Neuronal stem cell (in vitro differentiated cells): ENCODE data around the gene PWWP2B. TPM values are rescaled to one million over a fixed set of nuclear protein-coding genes. Genes with fewer than 3 reads are reported as not detected.
A peak's percentile ranks its signal among the peaks of the same experiment; 100 is the strongest.

Source experiments
- DNase-seq: peaks from one replicate; pipeline ENCODE4 v3.0.0-alpha.2; 2013; ENCODE audit warnings: low spot score
- H2AFZ ChIP-seq: one replicate; pipeline ENCODE4 v1.6.1; 2013; ENCODE audit warnings: mild to moderate bottlenecking, low read length, inconsistent platforms
- H2AK5ac ChIP-seq: 2 replicates; pipeline ENCODE4 v1.6.1; 2013; ENCODE audit warnings: low read depth, mild to moderate bottlenecking, inconsistent platforms, low read length, moderate library complexity, mixed read lengths
- H2BK120ac ChIP-seq: 2 replicates; pipeline ENCODE4 v1.6.1; 2013; ENCODE audit warnings: low read depth, mild to moderate bottlenecking, inconsistent platforms, low read length, moderate library complexity, mixed read lengths
- H2BK12ac ChIP-seq: one replicate; pipeline ENCODE4 v1.6.1; 2013; ENCODE audit warnings: low read length, inconsistent platforms
- H2BK15ac ChIP-seq: 2 replicates; pipeline ENCODE4 v1.6.1; 2013; ENCODE audit warnings: mild to moderate bottlenecking, low read length, inconsistent platforms, mixed read lengths
- H2BK5ac ChIP-seq: one replicate; pipeline ENCODE4 v1.6.1; 2013; ENCODE audit warnings: inconsistent platforms, mild to moderate bottlenecking, low read length, moderate library complexity
- H3K14ac ChIP-seq: one replicate; pipeline ENCODE4 v1.6.1; 2013; ENCODE audit warnings: low read length, inconsistent platforms
- H3K18ac ChIP-seq: 2 replicates; pipeline ENCODE4 v1.6.1; 2013; ENCODE audit warnings: low read length, inconsistent platforms
- H3K23ac ChIP-seq: 2 replicates; pipeline ENCODE4 v1.6.1; 2013; ENCODE audit warnings: low read depth, mild to moderate bottlenecking, mixed read lengths, low read length, inconsistent platforms; ENCODE audit not compliant: poor library complexity
- H3K27ac ChIP-seq: replicated peaks from 3 replicates; pipeline ENCODE4 v1.5.1; 2013; ENCODE audit warnings: low read length, inconsistent platforms
- H3K27me3 ChIP-seq, 3 experiments: 2 replicates each; pipeline ENCODE4 v1.6.1; 2013; ENCODE audit warnings: low read length in 3 of 3, mild to moderate bottlenecking in 2 of 3, inconsistent platforms in 1 of 3, low read depth in 1 of 3, mixed read lengths in 1 of 3, moderate library complexity in 1 of 3; ENCODE audit not compliant: control insufficient read depth in 3 of 3, insufficient read depth in 3 of 3
- H3K36me3 ChIP-seq, 2 donors: replicated peaks in 1 of 2; 2 replicates each; pipeline ENCODE4 v1.6.1; 2013; ENCODE audit warnings: low read length in 2 of 2; ENCODE audit not compliant: control insufficient read depth in 2 of 2, insufficient read depth in 2 of 2
- H3K4ac ChIP-seq: 2 replicates; pipeline ENCODE4 v1.6.1; 2013; ENCODE audit warnings: inconsistent platforms, mild to moderate bottlenecking, low read length, moderate library complexity
- H3K4me1 ChIP-seq, 2 donors: 1 replicate in 1 of 2; 2 replicates in 1 of 2; pipeline ENCODE4 v1.6.1; 2013; ENCODE audit warnings: low read length in 2 of 2, low read depth in 1 of 2; ENCODE audit not compliant: control insufficient read depth in 2 of 2, insufficient read depth in 1 of 2
- H3K4me2 ChIP-seq: one replicate; pipeline ENCODE4 v1.6.1; 2013; ENCODE audit warnings: mild to moderate bottlenecking, low read length, inconsistent platforms; ENCODE audit not compliant: insufficient read depth, poor library complexity, severe bottlenecking
- H3K4me3 ChIP-seq, 2 donors: 2 replicates each; pipeline ENCODE4 v1.5.1; 2013; ENCODE audit warnings: low read length in 2 of 2, mild to moderate bottlenecking in 2 of 2, inconsistent platforms in 1 of 2, moderate library complexity in 1 of 2
- H3K79me1 ChIP-seq: one replicate; pipeline ENCODE4 v1.6.1; 2013; ENCODE audit warnings: low read depth, mild to moderate bottlenecking, inconsistent platforms, low read length, moderate library complexity
- H3K9ac ChIP-seq: one replicate; pipeline ENCODE4 v1.6.1; 2013; ENCODE audit warnings: mild to moderate bottlenecking, low read depth, low read length, inconsistent platforms; ENCODE audit not compliant: poor library complexity
- H3K9me3 ChIP-seq, 2 donors: replicated peaks in 1 of 2; 2 replicates each; pipeline versions ENCODE3 to v1.6.1; 2013; ENCODE audit warnings: low read length in 2 of 2, mild to moderate bottlenecking in 2 of 2, inconsistent platforms in 1 of 2, low read depth in 1 of 2, mixed read lengths in 1 of 2, moderate library complexity in 1 of 2; ENCODE audit not compliant: control insufficient read depth in 2 of 2, insufficient read depth in 1 of 2
- H4K8ac ChIP-seq: one replicate; pipeline ENCODE4 v1.6.1; 2013; ENCODE audit warnings: low read depth, mild to moderate bottlenecking, inconsistent platforms, low read length, moderate library complexity
- H4K91ac ChIP-seq: one replicate; pipeline ENCODE4 v1.6.1; 2013; ENCODE audit warnings: low read length, low read depth, mild to moderate bottlenecking, inconsistent platforms; ENCODE audit not compliant: poor library complexity
- WGBS, 2 donors: extraction: QIAGEN DNeasy Blood & Tissue Kit; methylation state at CpG; one replicate each; pipeline ENCODE4 v1.1.7; 2013; ENCODE audit warnings: missing lambda C conversion rate in 2 of 2, mixed read lengths in 1 of 2; ENCODE audit not compliant: insufficient read length in 2 of 2, insufficient replicate concordance in 1 of 2; ENCODE audit errors: extremely low coverage in 2 of 2; 5-methylcytosine and 5-hydroxymethylcytosine counted together
- polyA plus RNA-seq, 2 experiments: library from polyadenylated mRNA; stranded (reverse); fragments of 200-250 nt; gene quantifications; one replicate each; pipeline ENCODE4 v1.2.3, GENCODE V29; 2013

The PWWP2B gene
- 2.1 TPM for polyA plus RNA-seq (2013, experiment 1 of 2)
- 2.0 TPM for polyA plus RNA-seq (2013, experiment 2 of 2)

- Histone ChIP-seq H3K27me3 (peaks cover 0 to 23% (median 0%) of the 10 kb centered on the region in 3 experiments), H2BK120ac (no peak within 1 kb of the TSS), H3K23ac (peak within 1 kb of the TSS; percentile 60), H2AK5ac (no peak within 1 kb of the TSS), H3K4ac (no peak within 1 kb of the TSS), H3K14ac (no peak within 1 kb of the TSS), H3K36me3 (no peaks in the 10 kb centered on the region), H3K9me3 (peaks cover 0 to 2% of the 10 kb centered on the region in 2 donors), H3K4me2 (peak within 1 kb of the TSS; percentile 90), H4K91ac (no peak within 1 kb of the TSS), H3K79me1 (peaks cover 1% of the 10 kb centered on the region), H3K9ac (peak within 1 kb of the TSS; percentile 89), H2BK12ac (no peak within 1 kb of the TSS), H4K8ac (no peak within 1 kb of the TSS), H3K18ac (peak within 1 kb of the TSS; percentile 97), H2BK5ac (no peak within 1 kb of the TSS), H3K27ac (no peak within 1 kb of the TSS), H3K4me1 (peaks cover 8 to 11% of the 10 kb centered on the region in 2 donors), H2AFZ (peak within 1 kb of the TSS; percentile 93), H3K4me3 (peak within 1 kb of the TSS; percentile 77 to 81), H2BK15ac (peak within 1 kb of the TSS; percentile 44)
- DNase-seq = no peak
- no CpG with 5 or more reads among the region's 86 CpGs for WGBS, 2 donors
These were observed at the start of gene PWWP2B for GRCh38 chr10:132397036-132397541. PWWP2B (plus strand) TSS chr10:132397200; CDS start chr10:132397227, 27 bp downstream.

- DNase-seq = no peak
- no peak overlapping the region for H3K27ac ChIP-seq
- H3K4me1 ChIP-seq = no peaks in the 10 kb centered on the region
- peaks cover 4 to 75% of the 10 kb centered on the region in 2 donors for H3K36me3 ChIP-seq
- H3K4me3 ChIP-seq = no peak overlapping the region
- H3K4ac ChIP-seq = no peak overlapping the region
- no peak overlapping the region for H4K91ac ChIP-seq
- no peak overlapping the region for H2BK120ac ChIP-seq
- no peak overlapping the region for H2AFZ ChIP-seq
- peaks cover 3 to 7% of the 10 kb centered on the region in 2 donors for H3K9me3 ChIP-seq
- no peak overlapping the region for H3K4me2 ChIP-seq
- no CpG with 5 or more reads among the region's 23 CpGs for WGBS, 2 donors
- no peak overlapping the region for H2BK15ac ChIP-seq
- H3K14ac ChIP-seq = no peak overlapping the region
- no peaks in the 10 kb centered on the region for H3K79me1 ChIP-seq
- H3K18ac ChIP-seq = peak overlapping the region; percentile 76
- H2BK12ac ChIP-seq = peak overlapping the region; percentile 58
- H3K23ac ChIP-seq = peak overlapping the region; percentile 34
- H2AK5ac ChIP-seq = peak overlapping the region; percentile 61
- no peak overlapping the region for H2BK5ac ChIP-seq
- H4K8ac ChIP-seq = peak overlapping the region; percentile 3
- no peak overlapping the region for H3K9ac ChIP-seq
- no peaks in the 10 kb centered on the region for H3K27me3 ChIP-seq
These were observed 49.6 kb upstream of the PWWP2B start for GRCh38 chr10:132347211-132347930.

GRCh38 chr10:132347931-132348267, 49.1 kb upstream of the PWWP2B start:
- Histone ChIP-seq H3K4me2 (no peak overlapping the region), H2BK12ac (no peak overlapping the region), H2BK15ac (no peak overlapping the region), H4K91ac (no peak overlapping the region), H3K27me3 (no peaks in the 10 kb centered on the region), H3K4me3 (no peak overlapping the region), H3K23ac (peak overlapping the region; percentile 34), H3K14ac (no peak overlapping the region), H3K27ac (no peak overlapping the region), H3K36me3 (peaks cover 4 to 72% of the 10 kb centered on the region in 2 donors), H2AFZ (no peak overlapping the region), H3K9me3 (peaks cover 2% of the 10 kb centered on the region in 2 donors), H2BK5ac (no peak overlapping the region), H3K9ac (no peak overlapping the region), H3K18ac (no peak overlapping the region), H2BK120ac (no peak overlapping the region), H3K4ac (no peak overlapping the region), H3K4me1 (no peaks in the 10 kb centered on the region), H2AK5ac (peak overlapping the region; percentile 61), H3K79me1 (no peaks in the 10 kb centered on the region), H4K8ac (no peak overlapping the region)
- DNase-seq = no peak
- no CpG with 5 or more reads among the region's 13 CpGs for WGBS, 2 donors

GRCh38 chr10:132349766-132350165, 47.2 kb upstream of the PWWP2B start:
- Histone ChIP-seq H3K18ac (no peak overlapping the region), H4K8ac (no peak overlapping the region)

More at GRCh38 chr10:132349766-132350165, 47.2 kb upstream of the PWWP2B start:
- no peak overlapping the region for H3K14ac ChIP-seq
- H3K23ac ChIP-seq = no peak overlapping the region
- H2AK5ac ChIP-seq = no peak overlapping the region
- H4K91ac ChIP-seq = no peak overlapping the region
- H3K4me3 ChIP-seq = no peak overlapping the region
- no peak overlapping the region for H2BK5ac ChIP-seq
- no peaks in the 10 kb centered on the region for H3K4me1 ChIP-seq
- no peaks in the 10 kb centered on the region for H3K27me3 ChIP-seq
- H3K4ac ChIP-seq = no peak overlapping the region
- WGBS, 2 donors = no CpG with 5 or more reads among the region's 6 CpGs
- H3K79me1 ChIP-seq = no peaks in the 10 kb centered on the region
- H2AFZ ChIP-seq = no peak overlapping the region
- no peak overlapping the region for H3K4me2 ChIP-seq
- no peaks in the 10 kb centered on the region for H3K9me3 ChIP-seq
- H3K9ac ChIP-seq = no peak overlapping the region
- no peak overlapping the region for H2BK120ac ChIP-seq
- H3K36me3 ChIP-seq = peaks cover 2 to 63% of the 10 kb centered on the region in 2 donors
- H3K27ac ChIP-seq = no peak overlapping the region
- no peak overlapping the region for H2BK12ac ChIP-seq
- DNase-seq = no peak
- no peak overlapping the region for H2BK15ac ChIP-seq
